K562 (cell line): ENCODE data around the gene ZC3HAV1L. TPM values are rescaled to one million over a fixed set of nuclear protein-coding genes. Genes with fewer than 3 reads are reported as not detected.
A peak's percentile ranks its signal among the peaks of the same experiment; 100 is the strongest.

Source experiments
- ATF7 ChIP-seq: fragments of 450-650 bp; IDR thresholded peaks from 2 replicates; pipeline ENCODE4 v1.7.1; 2014; ENCODE audit warnings: mild to moderate bottlenecking, moderate library complexity
- KAT2B ChIP-seq: IDR thresholded peaks from one replicate; pipeline ENCODE4 v1.6.1; 2012; ENCODE audit warnings: low read depth, mild to moderate bottlenecking, control low read depth, inconsistent platforms, low read length, moderate library complexity
- LEF1 ChIP-seq: fragments of 450-650 bp; IDR thresholded peaks from 2 replicates; pipeline ENCODE4 v1.6.1; 2016; ENCODE audit warnings: mild to moderate bottlenecking
- NR2C1 ChIP-seq, 2 experiments: fragments of 450-650 bp; IDR thresholded peaks; 2 replicates each; pipeline ENCODE4 v1.6.1; 2017; ENCODE audit warnings: mild to moderate bottlenecking in 2 of 2, antibody characterized with exemption in 1 of 2, inconsistent platforms in 1 of 2, missing compliant biosample characterization in 1 of 2, missing genetic modification characterization in 1 of 2
- PTRF ChIP-seq: fragments of 450-650 bp; IDR thresholded peaks from 2 replicates; pipeline ENCODE4 v1.6.1; 2016; ENCODE audit warnings: mild to moderate bottlenecking, missing genetic modification characterization, missing compliant biosample characterization
- XRCC5 ChIP-seq: fragments of 200-400 bp; formaldehyde crosslinking; IDR thresholded peaks from 2 replicates; pipeline ENCODE4 v1.6.1; 2017; ENCODE audit warnings: low read depth, mild to moderate bottlenecking, low read length
- ZBTB8A ChIP-seq: fragments of 450-650 bp; IDR thresholded peaks from 2 replicates; pipeline ENCODE4 v1.6.1; 2018; ENCODE audit warnings: mild to moderate bottlenecking, moderate library complexity; ENCODE audit not compliant: partially characterized antibody
- ZNF316 ChIP-seq: fragments of 450-650 bp; IDR thresholded peaks from 2 replicates; pipeline ENCODE4 v1.6.1; 2016
- polyA plus RNA-seq, 8 experiments: library from polyadenylated mRNA; depleted of rRNA in 4 of 8; stranded (reverse) in 5 of 8; unstranded in 3 of 8; fragments of >200 nt; fragmentation: Nextera tagmentation in 2 of 8; fragmentation: Illumina TruSeq in 1 of 8; extraction: Ambion mirVana in 2 of 8; extraction: Trizol in 1 of 8; gene quantifications; 2 replicates each; pipeline versions ENCODE4 v1.2.1 to v1.2.3, GENCODE V29; 2011 to 2014; ENCODE audit warnings: inconsistent platforms in 1 of 8, missing spikeins in 1 of 8
- total RNA-seq, 7 experiments: library from RNA; depleted of rRNA in 6 of 7; stranded (reverse); fragments of >200 nt in 6 of 7; fragmentation: Illumina TruSeq in 2 of 7; extraction: Trizol in 2 of 7; gene quantifications; 2 replicates each; pipeline versions ENCODE4 v1.2.1 to v1.2.3, GENCODE V29; 2011 to 2021; ENCODE audit warnings: low replicate concordance in 1 of 7
- TF ChIP-seq, protein P1 (sequence below): fragments of 250-450 bp; sonication (Bioruptor Pico); IDR thresholded peaks from 2 replicates; pipeline ENCODE4 v1.8.0; 2022; ENCODE audit warnings: inconsistent platforms, mild to moderate bottlenecking, moderate library complexity, borderline replicate concordance
- TF ChIP-seq, protein P2 (sequence below), 2 experiments: fragments of 450-650 bp; IDR thresholded peaks; 2 replicates each; pipeline ENCODE4 v1.6.1; 2016
- TF ChIP-seq, protein P3 (sequence below): fragments of 200-800 bp; sonication (Bioruptor generic); IDR thresholded peaks from 2 replicates; pipeline ENCODE4 v1.6.1; 2017; ENCODE audit warnings: missing genetic modification characterization, missing compliant biosample characterization
- TF ChIP-seq, protein P4 (sequence below), 2 experiments: fragments of 450-650 bp; IDR thresholded peaks; 2 replicates each; pipeline ENCODE4 v1.6.1; 2018; ENCODE audit warnings: mild to moderate bottlenecking in 2 of 2, low read depth in 1 of 2; ENCODE audit not compliant: partially characterized antibody in 2 of 2
- TF ChIP-seq, protein P5 (sequence below): fragments of 250-450 bp; sonication (Bioruptor Pico); IDR thresholded peaks from 2 replicates; pipeline ENCODE4 v1.8.0; 2021; ENCODE audit warnings: borderline replicate concordance, mild to moderate bottlenecking, moderate library complexity; ENCODE audit not compliant: poor library complexity, severe bottlenecking
- TF ChIP-seq, protein P6 (sequence below): fragments of 200-800 bp; sonication (Bioruptor generic); IDR thresholded peaks from 2 replicates; pipeline ENCODE4 v1.6.1; 2017; ENCODE audit warnings: missing genetic modification characterization, missing compliant biosample characterization

ZC3HAV1L gene
- total and polyA plus RNA-seq, 9 of the 15 experiments (the other 6 are each of a cell fraction or from before 2014, with no cell fraction given), result not detected

DNA sequence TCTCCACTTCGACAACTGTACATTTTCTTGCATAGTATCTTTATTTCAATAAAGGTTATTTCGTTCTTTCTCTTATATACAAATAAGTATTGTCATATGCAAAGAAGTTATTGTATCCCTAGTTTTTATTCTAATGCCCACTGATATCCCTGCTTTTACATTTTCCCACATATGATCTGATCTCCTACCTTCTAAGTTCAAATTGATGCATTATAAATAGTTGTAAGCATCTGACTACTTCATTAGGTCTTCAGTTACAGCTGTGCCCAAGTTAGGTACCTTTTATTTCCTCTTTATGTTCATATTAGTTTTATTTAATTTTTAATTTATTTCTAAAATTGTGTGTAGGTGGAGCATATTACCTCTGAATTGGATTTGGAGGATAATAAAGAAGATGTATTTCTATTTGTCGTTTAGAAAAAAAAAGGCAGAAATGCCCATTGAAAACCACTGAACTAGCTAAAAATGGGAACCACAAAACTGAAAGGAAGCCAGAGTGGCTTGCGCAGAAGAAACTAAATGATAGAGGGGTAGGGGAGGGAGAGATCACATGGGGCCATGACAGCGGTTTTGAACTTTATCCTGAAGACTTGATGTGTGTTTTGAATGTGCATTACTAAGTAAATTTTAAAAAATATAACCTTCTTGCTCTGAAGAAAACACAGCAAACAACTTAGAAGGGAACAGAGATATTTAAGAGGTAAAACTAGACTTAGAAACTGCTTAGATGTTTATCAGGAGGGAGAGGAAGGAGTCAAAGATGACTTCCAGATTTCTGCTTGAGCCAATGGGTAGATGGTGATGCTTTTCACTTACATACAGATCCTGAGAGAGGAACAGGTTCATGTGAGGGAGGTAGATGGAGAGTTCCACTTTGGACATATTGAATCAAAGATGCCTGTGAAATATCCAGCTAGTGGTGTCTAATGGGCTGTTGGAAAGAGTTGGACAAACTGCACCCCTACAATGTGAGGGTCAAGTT is 9.3 kb upstream of the ZC3HAV1L start (continued):
- TF ChIP-seq, protein P1, sequence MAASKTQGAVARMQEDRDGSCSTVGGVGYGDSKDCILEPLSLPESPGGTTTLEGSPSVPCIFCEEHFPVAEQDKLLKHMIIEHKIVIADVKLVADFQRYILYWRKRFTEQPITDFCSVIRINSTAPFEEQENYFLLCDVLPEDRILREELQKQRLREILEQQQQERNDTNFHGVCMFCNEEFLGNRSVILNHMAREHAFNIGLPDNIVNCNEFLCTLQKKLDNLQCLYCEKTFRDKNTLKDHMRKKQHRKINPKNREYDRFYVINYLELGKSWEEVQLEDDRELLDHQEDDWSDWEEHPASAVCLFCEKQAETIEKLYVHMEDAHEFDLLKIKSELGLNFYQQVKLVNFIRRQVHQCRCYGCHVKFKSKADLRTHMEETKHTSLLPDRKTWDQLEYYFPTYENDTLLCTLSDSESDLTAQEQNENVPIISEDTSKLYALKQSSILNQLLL (CRISPR knock-in tag), result no peak
- TF ChIP-seq, protein P2, sequence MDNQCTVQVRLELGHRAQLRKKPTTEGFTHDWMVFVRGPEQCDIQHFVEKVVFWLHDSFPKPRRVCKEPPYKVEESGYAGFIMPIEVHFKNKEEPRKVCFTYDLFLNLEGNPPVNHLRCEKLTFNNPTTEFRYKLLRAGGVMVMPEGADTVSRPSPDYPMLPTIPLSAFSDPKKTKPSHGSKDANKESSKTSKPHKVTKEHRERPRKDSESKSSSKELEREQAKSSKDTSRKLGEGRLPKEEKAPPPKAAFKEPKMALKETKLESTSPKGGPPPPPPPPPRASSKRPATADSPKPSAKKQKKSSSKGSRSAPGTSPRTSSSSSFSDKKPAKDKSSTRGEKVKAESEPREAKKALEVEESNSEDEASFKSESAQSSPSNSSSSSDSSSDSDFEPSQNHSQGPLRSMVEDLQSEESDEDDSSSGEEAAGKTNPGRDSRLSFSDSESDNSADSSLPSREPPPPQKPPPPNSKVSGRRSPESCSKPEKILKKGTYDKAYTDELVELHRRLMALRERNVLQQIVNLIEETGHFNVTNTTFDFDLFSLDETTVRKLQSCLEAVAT (IDR thresholded peaks at IDR 0.05), result peak in 1 of 2 experiments; percentile 19; a peak in 1 of 4 replicates
- TF ChIP-seq KAT2B, result no peak
- TF ChIP-seq, protein P3, sequence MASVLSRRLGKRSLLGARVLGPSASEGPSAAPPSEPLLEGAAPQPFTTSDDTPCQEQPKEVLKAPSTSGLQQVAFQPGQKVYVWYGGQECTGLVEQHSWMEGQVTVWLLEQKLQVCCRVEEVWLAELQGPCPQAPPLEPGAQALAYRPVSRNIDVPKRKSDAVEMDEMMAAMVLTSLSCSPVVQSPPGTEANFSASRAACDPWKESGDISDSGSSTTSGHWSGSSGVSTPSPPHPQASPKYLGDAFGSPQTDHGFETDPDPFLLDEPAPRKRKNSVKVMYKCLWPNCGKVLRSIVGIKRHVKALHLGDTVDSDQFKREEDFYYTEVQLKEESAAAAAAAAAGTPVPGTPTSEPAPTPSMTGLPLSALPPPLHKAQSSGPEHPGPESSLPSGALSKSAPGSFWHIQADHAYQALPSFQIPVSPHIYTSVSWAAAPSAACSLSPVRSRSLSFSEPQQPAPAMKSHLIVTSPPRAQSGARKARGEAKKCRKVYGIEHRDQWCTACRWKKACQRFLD, result no peak; the same call in 1 of the 2 replicates
- TF ChIP-seq ZBTB8A, result no peak
- peak; percentile 52 for TF ChIP-seq ATF7
- TF ChIP-seq LEF1, result peak; percentile 17; the same call in 1 of the 2 replicates
- TF ChIP-seq, protein P4, sequence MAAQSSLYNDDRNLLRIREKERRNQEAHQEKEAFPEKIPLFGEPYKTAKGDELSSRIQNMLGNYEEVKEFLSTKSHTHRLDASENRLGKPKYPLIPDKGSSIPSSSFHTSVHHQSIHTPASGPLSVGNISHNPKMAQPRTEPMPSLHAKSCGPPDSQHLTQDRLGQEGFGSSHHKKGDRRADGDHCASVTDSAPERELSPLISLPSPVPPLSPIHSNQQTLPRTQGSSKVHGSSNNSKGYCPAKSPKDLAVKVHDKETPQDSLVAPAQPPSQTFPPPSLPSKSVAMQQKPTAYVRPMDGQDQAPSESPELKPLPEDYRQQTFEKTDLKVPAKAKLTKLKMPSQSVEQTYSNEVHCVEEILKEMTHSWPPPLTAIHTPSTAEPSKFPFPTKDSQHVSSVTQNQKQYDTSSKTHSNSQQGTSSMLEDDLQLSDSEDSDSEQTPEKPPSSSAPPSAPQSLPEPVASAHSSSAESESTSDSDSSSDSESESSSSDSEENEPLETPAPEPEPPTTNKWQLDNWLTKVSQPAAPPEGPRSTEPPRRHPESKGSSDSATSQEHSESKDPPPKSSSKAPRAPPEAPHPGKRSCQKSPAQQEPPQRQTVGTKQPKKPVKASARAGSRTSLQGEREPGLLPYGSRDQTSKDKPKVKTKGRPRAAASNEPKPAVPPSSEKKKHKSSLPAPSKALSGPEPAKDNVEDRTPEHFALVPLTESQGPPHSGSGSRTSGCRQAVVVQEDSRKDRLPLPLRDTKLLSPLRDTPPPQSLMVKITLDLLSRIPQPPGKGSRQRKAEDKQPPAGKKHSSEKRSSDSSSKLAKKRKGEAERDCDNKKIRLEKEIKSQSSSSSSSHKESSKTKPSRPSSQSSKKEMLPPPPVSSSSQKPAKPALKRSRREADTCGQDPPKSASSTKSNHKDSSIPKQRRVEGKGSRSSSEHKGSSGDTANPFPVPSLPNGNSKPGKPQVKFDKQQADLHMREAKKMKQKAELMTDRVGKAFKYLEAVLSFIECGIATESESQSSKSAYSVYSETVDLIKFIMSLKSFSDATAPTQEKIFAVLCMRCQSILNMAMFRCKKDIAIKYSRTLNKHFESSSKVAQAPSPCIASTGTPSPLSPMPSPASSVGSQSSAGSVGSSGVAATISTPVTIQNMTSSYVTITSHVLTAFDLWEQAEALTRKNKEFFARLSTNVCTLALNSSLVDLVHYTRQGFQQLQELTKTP (IDR thresholded peaks at IDR 0.05; ENCODE audit: low read depth in 1 of 2, partially characterized antibody in 2 of 2), result no peak
- TF ChIP-seq, protein P5, sequence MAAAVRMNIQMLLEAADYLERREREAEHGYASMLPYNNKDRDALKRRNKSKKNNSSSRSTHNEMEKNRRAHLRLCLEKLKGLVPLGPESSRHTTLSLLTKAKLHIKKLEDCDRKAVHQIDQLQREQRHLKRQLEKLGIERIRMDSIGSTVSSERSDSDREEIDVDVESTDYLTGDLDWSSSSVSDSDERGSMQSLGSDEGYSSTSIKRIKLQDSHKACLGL (CRISPR knock-in tag), result no peak
- TF ChIP-seq XRCC5, result no peak
- TF ChIP-seq ZNF316, result no peak
- TF ChIP-seq, protein P6, sequence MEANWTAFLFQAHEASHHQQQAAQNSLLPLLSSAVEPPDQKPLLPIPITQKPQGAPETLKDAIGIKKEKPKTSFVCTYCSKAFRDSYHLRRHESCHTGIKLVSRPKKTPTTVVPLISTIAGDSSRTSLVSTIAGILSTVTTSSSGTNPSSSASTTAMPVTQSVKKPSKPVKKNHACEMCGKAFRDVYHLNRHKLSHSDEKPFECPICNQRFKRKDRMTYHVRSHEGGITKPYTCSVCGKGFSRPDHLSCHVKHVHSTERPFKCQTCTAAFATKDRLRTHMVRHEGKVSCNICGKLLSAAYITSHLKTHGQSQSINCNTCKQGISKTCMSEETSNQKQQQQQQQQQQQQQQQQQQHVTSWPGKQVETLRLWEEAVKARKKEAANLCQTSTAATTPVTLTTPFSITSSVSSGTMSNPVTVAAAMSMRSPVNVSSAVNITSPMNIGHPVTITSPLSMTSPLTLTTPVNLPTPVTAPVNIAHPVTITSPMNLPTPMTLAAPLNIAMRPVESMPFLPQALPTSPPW, result peak; percentile 2; the same call in 1 of the 2 replicates
- no peak for TF ChIP-seq NR2C1 (IDR thresholded peaks at IDR 0.05)
- peak; percentile 9; the same call in 1 of the 2 replicates for TF ChIP-seq NR2C1 (tag; IDR thresholded peaks at IDR 0.05)
- TF ChIP-seq PTRF (tag), result no peak
